ENCODE results near the gene NFATC1.

NFATC1 gene

DNA sequence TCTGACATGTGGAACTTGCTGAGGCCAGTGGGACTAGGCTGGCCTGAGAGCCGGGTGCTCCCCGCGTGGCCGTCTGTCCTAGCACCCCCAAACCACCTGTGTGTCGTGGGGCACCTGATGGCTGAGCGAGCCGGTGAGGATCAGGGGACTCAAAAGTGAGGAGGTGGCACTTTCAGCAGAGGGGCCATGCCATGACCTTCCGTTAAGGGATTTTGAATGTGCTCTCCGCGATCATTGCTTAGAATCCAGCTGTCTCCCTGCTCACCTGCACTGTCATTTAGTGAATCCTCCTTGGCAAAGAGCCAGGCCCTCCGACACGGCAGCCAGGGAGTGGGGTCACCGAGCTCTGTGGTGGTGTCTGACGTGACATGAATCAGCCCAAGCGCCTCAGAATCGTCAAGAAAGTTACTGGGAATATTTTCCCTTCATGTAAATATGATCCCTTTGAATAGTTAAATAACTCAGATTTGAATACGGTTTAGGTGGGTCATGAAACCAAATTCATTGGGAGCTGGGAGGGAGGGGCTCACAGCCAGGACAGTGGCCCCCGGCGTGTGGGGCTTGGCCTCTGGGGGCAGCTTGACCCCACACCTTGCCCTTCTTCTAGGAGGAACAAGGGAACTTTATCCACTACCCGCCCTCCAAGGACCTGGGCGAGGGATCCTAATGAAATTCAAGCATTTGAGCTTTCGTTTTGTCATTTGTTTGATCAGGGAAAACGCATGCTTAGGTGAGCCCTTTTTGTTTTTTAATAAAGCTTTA, 9.5 kb downstream of the NFATC1 start:
- DNase-seq (ENCODE audit: low read depth in 2 of 2), result no peak

- no peak for DNase-seq (ENCODE audit: low read depth in 2 of 2)
These were observed 10.2 kb downstream of the NFATC1 start for GRCh38 chr18:79405781-79406575.

- DNase-seq (ENCODE audit: low read depth in 2 of 2), result no peak
These were observed 11.0 kb downstream of the NFATC1 start for GRCh38 chr18:79406708-79407107.

- DNase-seq (ENCODE audit: low read depth in 2 of 2), result no peak
These were observed 13.6 kb downstream of the NFATC1 start for GRCh38 chr18:79409313-79409712.

- no peak for DNase-seq (ENCODE audit: low read depth in 2 of 2)
These were observed 14.5 kb downstream of the NFATC1 start for GRCh38 chr18:79410171-79410641.

- no peak for DNase-seq (ENCODE audit: low read depth in 2 of 2)
These were observed 15.2 kb downstream of the NFATC1 start for GRCh38 chr18:79410731-79411613.

DNA sequence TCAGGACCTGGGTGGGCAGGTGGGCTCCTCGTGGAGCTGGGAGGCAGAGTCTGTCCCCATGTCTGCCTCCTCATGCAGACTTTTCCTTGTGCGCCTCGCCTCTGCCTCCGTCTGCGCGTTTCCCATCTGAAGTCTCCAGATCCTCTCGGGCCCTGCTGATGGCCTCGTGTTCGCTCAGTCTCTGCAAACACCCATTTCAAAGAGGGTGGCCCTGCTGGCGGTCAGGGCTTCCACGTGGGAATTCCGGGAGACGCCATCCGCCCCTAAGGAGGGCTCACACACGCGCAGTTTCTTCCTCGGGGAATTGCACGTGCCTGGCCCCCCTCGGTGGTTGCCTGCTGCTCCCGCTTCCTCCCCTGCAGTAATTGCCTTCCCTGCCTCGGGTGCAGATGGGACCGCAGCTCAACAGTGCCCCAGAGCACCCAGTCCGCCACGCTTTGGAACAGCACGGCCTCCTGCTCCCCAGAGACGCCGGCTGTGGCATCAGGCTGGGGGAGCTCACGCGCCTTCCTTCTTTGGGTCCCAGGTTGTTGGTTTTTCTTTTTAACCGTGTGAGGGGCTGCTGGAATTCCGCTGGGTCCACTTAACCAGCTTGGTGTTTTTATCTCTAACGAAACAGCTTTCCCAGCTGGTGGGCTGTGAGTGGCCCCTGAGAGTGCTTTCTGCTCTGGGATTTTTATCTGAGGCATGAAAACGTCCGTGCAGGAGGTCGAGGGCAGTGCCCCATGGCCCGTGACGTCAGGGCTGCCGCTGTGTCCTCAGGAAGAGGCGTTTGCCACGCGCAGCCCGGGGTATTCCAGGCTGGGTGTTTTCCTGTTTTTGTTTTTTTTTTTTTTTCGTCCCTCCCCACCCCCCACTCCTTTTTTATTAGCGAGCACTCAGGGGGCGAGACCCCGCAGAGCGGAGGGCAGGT, 16.1 kb downstream of the NFATC1 start:
- no peak for DNase-seq (ENCODE audit: low read depth in 2 of 2)

- no peak for DNase-seq (ENCODE audit: low read depth in 2 of 2)
These were observed 17.3 kb downstream of the NFATC1 start for GRCh38 chr18:79413025-79413424.

DNA sequence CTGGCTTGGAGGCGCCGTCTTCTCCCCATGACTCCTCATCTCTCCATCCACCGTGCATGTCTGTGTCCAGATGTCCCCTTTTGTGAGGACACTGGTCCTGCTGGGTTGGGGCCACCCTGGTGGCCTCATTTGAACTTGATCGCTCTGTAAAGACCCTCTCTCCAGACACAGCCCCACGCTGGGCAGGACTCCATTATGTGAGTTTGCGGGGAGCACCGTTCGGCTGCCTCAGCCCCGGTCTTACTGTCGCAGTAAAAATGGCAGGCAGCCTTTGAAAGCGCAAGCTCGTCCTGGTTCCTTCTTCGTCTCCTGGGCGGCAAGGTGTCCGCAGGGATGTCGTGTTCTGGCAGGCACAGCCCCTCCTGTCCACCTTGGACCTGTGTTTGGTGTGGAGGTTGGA, 17.7 kb downstream of the NFATC1 start:
- no peak for DNase-seq (ENCODE audit: low read depth in 2 of 2)

DNA sequence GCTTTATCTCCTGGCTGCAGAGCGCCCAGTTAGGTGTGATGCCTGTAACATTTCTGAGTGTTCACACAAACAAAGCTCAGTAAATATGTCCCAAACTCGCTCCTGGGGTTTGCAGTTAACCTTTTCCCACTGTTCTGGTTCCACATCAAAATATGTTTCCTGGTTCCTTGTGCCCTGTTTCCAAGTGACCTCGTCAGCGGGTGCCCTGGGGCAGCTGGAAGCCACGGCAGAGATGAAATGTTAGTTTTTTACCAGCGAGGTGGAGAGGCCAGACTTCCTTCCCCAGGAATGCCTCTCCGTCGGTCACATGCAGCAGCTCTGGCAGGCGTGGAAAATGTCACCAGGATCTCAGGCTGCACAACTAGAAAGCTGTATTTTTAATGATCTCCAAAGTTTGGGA, 18.2 kb downstream of the NFATC1 start:
- DNase-seq (ENCODE audit: low read depth in 2 of 2), result no peak

- DNase-seq (ENCODE audit: low read depth in 2 of 2), result no peak
These were observed 20.4 kb downstream of the NFATC1 start for GRCh38 chr18:79416022-79416676.

GRCh38 chr18:79416677-79417052, 20.9 kb downstream of the NFATC1 start:
- DNase-seq (ENCODE audit: low read depth in 2 of 2), result no peak

DNA sequence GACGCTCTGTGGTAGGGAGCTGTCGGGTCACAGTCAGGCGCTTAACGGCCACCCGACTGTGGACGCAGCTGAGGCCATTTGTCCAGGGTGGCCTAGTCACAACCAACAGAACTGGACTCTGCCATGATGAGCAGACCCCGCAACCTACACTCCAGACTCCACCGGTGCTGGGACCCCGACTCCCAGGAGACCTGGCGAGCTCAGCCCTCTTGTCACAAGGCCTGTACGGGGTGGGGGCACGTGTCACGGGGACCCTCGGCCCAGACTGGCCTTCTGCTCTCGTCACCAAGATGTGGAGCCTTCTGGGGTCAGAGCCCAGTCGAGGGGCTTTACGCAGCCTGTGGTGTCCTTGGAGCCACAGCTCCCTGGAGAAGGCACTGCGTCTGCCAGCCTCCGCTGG, 22.5 kb downstream of the NFATC1 start:
- no peak for DNase-seq (ENCODE audit: low read depth in 2 of 2)

DNA sequence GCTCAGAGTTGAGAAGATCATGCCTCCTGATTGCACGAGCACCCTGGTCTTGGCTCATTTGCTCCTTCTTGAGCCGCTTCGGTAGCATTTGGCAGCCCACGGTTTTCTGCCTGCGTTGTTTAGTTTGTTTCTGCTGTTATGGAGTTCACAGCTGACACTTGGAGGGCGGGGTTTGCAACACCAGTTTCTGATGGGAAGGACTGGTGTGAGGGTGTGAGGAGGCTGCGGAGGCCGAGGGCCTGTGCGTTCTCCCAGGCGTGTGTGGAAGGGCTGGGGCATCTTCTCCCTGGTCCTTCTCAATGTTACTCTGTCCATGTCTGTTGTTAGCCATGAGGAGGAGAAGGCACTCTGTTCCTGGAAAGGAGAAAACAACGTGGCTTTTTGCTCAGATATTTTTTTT, 22.9 kb downstream of the NFATC1 start:
- no peak for DNase-seq (ENCODE audit: low read depth in 2 of 2)

- DNase-seq (ENCODE audit: low read depth in 2 of 2), result no peak
These were observed 24.5 kb downstream of the NFATC1 start for GRCh38 chr18:79420033-79420745.

DNA sequence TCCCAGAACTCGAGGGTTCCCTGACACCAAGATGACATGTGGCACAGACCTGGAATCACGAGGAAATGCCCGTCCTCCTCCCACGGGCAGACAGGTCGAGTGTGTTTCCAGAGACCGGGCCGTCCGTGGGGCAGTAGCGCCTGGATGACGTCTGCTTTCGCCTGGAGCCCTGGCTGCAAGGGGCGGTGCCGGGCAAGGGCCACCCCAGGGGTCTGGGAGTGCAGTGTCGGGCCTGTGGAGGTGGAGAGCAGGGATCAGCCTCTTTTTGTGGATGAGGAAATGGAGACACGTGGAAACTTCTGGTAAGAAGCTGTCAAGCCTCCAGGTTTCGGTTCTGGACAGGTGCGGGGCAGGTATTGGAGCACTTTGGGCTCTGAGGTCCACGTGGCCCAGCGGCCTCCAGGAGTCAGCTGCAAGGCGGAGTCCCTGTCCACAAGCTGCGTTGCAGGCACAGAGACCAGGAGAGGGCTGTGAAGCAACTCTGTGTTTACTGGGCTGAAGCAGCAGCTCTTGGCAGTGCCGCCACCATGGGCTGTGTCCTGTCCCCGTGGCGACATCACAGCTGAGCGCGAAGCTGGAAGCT, 25.6 kb downstream of the NFATC1 start:
- no peak for DNase-seq (ENCODE audit: low read depth in 2 of 2)

DNA sequence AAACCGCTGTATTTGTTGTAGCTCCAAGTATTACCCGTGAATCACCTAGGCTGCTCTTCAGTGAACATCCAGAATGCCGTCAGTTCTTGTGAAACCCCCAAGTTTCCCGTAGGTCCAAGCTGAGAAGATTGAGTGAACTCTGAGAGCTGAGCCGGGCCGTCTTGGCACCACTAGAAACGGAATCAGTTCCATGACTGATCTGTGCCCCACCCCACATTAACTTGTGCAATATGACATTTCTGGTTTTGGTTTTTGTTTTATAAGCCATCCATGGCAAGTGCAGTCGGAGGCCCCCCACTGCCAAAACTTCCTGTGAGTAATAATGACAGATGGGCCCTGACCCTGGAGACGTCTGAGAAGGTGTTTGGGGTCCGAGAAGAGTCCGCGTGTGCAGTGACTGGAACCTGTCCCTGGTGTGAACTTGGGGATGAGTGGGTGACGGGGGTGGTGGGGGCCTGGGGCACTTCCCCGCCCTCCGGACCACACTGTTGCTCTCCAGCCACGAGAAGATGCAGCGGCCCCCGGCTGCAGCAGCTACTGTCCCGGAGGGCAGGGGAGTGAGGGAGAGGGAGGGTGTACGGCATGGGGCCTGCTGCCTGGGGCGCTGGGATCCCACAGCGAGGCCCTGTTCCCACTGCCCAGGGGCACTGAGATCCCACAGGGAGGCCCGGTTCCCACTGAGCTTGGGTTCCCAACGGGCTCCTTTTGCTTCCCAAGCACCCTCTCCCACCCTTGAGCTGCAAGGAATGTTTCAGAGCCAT, 26.5 kb downstream of the NFATC1 start:
- DNase-seq (ENCODE audit: low read depth in 2 of 2), result peak; percentile 25 to 30

GRCh38 chr18:79422783-79423165, 27.0 kb downstream of the NFATC1 start:
- DNase-seq (ENCODE audit: low read depth in 2 of 2), result no peak

Data from fibroblast of skin of left quadriceps (primary cell).